Neural cell (in vitro differentiated cells): ENCODE measurements around the gene FRA10AC1. TPM values are rescaled to one million over a fixed set of nuclear protein-coding genes. Genes with fewer than 3 reads are reported as not detected.

Experiments used
- H2AFZ ChIP-seq: fragments of 200-600, 300-800 bp; sonication (generic), shearing (Covaris generic); 2 replicates; pipeline ENCODE4 v1.6.0; 2014; ENCODE audit warnings: low read depth, mild to moderate bottlenecking, antibody characterized with exemption, low read length, moderate library complexity
- H3F3A ChIP-seq: fragments of 200-600 bp; shearing (Covaris generic); 2 replicates; pipeline ENCODE4 v1.6.1; 2016; ENCODE audit warnings: mild to moderate bottlenecking, moderate library complexity, mixed read lengths, antibody characterized with exemption, low read length; ENCODE audit not compliant: insufficient read depth, poor library complexity, severe bottlenecking
- H3K27ac ChIP-seq: fragments of 200-600, 300-800 bp; sonication (generic), shearing (Covaris generic); 2 replicates; pipeline ENCODE4 v1.5.1; 2014; ENCODE audit warnings: mild to moderate bottlenecking, low read length, moderate library complexity
- H3K27me3 ChIP-seq: fragments of 300-800, 200-600 bp; sonication (generic), shearing (Covaris generic); 2 replicates; pipeline ENCODE4 v1.6.0; 2014; ENCODE audit warnings: mild to moderate bottlenecking, low read depth, low read length, moderate library complexity; ENCODE audit not compliant: insufficient read depth
- H3K36me3 ChIP-seq: fragments of 300-800, 200-600 bp; sonication (generic), shearing (Covaris generic); 2 replicates; pipeline ENCODE4 v1.5.1; 2014; ENCODE audit warnings: mild to moderate bottlenecking, antibody characterized with exemption, low read length, moderate library complexity; ENCODE audit not compliant: insufficient read depth
- H3K4me2 ChIP-seq: fragments of 300-800, 200-600 bp; sonication (generic), shearing (Covaris generic); 2 replicates; pipeline ENCODE4 v1.6.0; 2014; ENCODE audit warnings: mild to moderate bottlenecking, low read length
- H3K4me3 ChIP-seq: fragments of 300-800, 200-600 bp; sonication (generic), shearing (Covaris generic); 2 replicates; pipeline ENCODE4 v1.5.1; 2014; ENCODE audit warnings: mild to moderate bottlenecking, low read length, moderate library complexity
- H3K79me2 ChIP-seq: fragments of 200-600 bp; shearing (Covaris generic); replicated peaks from 2 replicates; pipeline ENCODE4 v1.6.0; 2014; ENCODE audit warnings: mild to moderate bottlenecking, low read length, moderate library complexity; ENCODE audit not compliant: insufficient read depth
- H3K9ac ChIP-seq: fragments of 300-800, 200-600 bp; sonication (generic), shearing (Covaris generic); 2 replicates; pipeline ENCODE4 v1.6.1; 2016; ENCODE audit warnings: mild to moderate bottlenecking, low read length, mixed read lengths
- H3K9me2 ChIP-seq: fragments of 200-600 bp; shearing (Covaris generic); 2 replicates; pipeline ENCODE4 v1.6.1; 2016; ENCODE audit warnings: mild to moderate bottlenecking, low read length, mixed read lengths; ENCODE audit not compliant: insufficient read depth
- H3K9me3 ChIP-seq: fragments of 200-600, 300-800 bp; sonication (generic), shearing (Covaris generic); 2 replicates; pipeline ENCODE4 v1.6.1; 2016; ENCODE audit warnings: mild to moderate bottlenecking, mixed run types, low read length, moderate library complexity, mixed read lengths
- H4K20me1 ChIP-seq: fragments of 200-600 bp; shearing (Covaris generic); 2 replicates; pipeline ENCODE4 v1.6.1; 2016; ENCODE audit warnings: mild to moderate bottlenecking, mixed run types; ENCODE audit not compliant: insufficient read depth
- CTCF ChIP-seq: fragments of 450-650 bp; IDR thresholded peaks from 2 replicates; pipeline ENCODE4 v1.5.1; 2014; ENCODE audit warnings: antibody characterized with exemption, mild to moderate bottlenecking, moderate library complexity; ENCODE audit not compliant: poor library complexity, severe bottlenecking
- EP300 ChIP-seq: fragments of 450-650 bp; conservative IDR thresholded peaks from 2 replicates; pipeline ENCODE4 v1.6.1; 2014; ENCODE audit warnings: antibody characterized with exemption, mild to moderate bottlenecking, moderate library complexity; ENCODE audit not compliant: poor library complexity, severe bottlenecking
- EZH2 ChIP-seq: fragments of 200-600, 300-800 bp; shearing (Covaris generic), sonication (generic); IDR thresholded peaks from 2 replicates; pipeline ENCODE4 v1.6.1; 2014; ENCODE audit warnings: antibody characterized with exemption, low read length, borderline replicate concordance, mild to moderate bottlenecking; ENCODE audit not compliant: insufficient read depth, poor library complexity, severe bottlenecking
- MXI1 ChIP-seq: fragments of 450-650 bp; conservative IDR thresholded peaks from 2 replicates; pipeline ENCODE4 v1.6.1; 2014; ENCODE audit warnings: antibody characterized with exemption, mild to moderate bottlenecking; ENCODE audit not compliant: poor library complexity, severe bottlenecking
- POLR2AphosphoS5 ChIP-seq: IDR thresholded peaks from 2 replicates; pipeline ENCODE4 v1.6.1; 2012
- RAD21 ChIP-seq: fragments of 450-650 bp; conservative IDR thresholded peaks from 2 replicates; pipeline ENCODE4 v1.6.1; 2014; ENCODE audit warnings: antibody characterized with exemption, mild to moderate bottlenecking, moderate library complexity
- REST ChIP-seq: IDR thresholded peaks from 2 replicates; pipeline ENCODE4 v1.6.1; 2012; ENCODE audit warnings: borderline replicate concordance
- SMC3 ChIP-seq: fragments of 450-650 bp; conservative IDR thresholded peaks from 2 replicates; pipeline ENCODE4 v1.6.1; 2014; ENCODE audit warnings: antibody characterized with exemption, mild to moderate bottlenecking, moderate library complexity; ENCODE audit not compliant: poor library complexity
- TAF1 ChIP-seq: IDR thresholded peaks from 2 replicates; pipeline ENCODE4 v1.6.1; 2012; ENCODE audit warnings: low read depth
- polyA plus RNA-seq: library from polyadenylated mRNA; depleted of rRNA; stranded (reverse); fragments of >200 nt; gene quantifications from 2 replicates; pipeline ENCODE4 v1.2.3, GENCODE V29; 2014

FRA10AC1 gene
- polyA plus RNA-seq, 1 donor from 2014 or later: 22.8 TPM

- H3K4me3 ChIP-seq: no peak overlapping the region
- H2AFZ ChIP-seq: no peak overlapping the region
- no peaks in the 10 kb centered on the region for H3K27me3 ChIP-seq
- peaks cover 7% of the 10 kb centered on the region for H3K36me3 ChIP-seq
- H3K9me3 ChIP-seq: no peaks in the 10 kb centered on the region
- H4K20me1 ChIP-seq: no peaks in the 10 kb centered on the region
- H3K27ac ChIP-seq: no peak overlapping the region
- H3K79me2 ChIP-seq: no peaks in the 10 kb centered on the region
- H3K9ac ChIP-seq: no peak overlapping the region
- H3K4me2 ChIP-seq: no peak overlapping the region
- no peak for TF ChIP-seq MXI1
- no peak for TF ChIP-seq EP300
- TF ChIP-seq EZH2: no peak
- no peak for TF ChIP-seq CTCF
- no peak for TF ChIP-seq POLR2AphosphoS5
- TF ChIP-seq RAD21: no peak
- no peaks in the 10 kb centered on the region for H3K9me2 ChIP-seq
- no peaks in the 10 kb centered on the region for H3F3A ChIP-seq
These were observed 36.4 kb downstream of the FRA10AC1 start for GRCh38 chr10:93666030-93666429.

DNA sequence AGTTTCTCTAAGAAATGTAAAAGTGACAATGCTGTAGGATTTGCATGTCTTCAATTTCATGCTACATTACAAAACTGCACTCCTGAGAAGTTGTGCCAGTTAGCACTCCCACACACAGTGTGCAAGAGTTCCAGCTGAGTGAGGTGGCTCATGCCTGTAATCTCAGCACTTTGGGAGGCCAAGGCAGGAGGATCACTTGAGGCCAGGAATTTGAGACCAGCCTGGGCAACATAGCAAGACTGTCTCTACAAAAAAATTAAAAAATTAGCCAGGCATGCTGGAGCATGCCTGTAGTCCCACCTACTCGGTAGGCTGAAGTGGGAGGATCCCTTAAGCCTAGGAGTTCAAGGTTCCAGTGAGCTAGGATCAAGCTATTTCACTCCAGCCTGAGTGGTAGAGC lies 44.6 kb downstream of the FRA10AC1 start:
- Histone ChIP-seq H3K27ac (no peak overlapping the region), H4K20me1 (no peaks in the 10 kb centered on the region), H3K9me2 (no peaks in the 10 kb centered on the region), H3K27me3 (no peaks in the 10 kb centered on the region), H3K79me2 (no peaks in the 10 kb centered on the region), H3K4me3 (no peak overlapping the region), H3K9me3 (no peaks in the 10 kb centered on the region), H3K9ac (no peak overlapping the region), H3F3A (no peaks in the 10 kb centered on the region), H2AFZ (no peak overlapping the region), H3K4me2 (no peak overlapping the region), H3K36me3 (no peaks in the 10 kb centered on the region)
- TF ChIP-seq EP300 (no peak), SMC3 (no peak), RAD21 (no peak), POLR2AphosphoS5 (no peak), EZH2 (no peak), REST (no peak), MXI1 (no peak)

- Histone ChIP-seq H3K79me2 (no peaks in the 10 kb centered on the region), H3K27ac (no peak overlapping the region), H4K20me1 (no peaks in the 10 kb centered on the region), H3K27me3 (no peaks in the 10 kb centered on the region), H3K9me3 (no peaks in the 10 kb centered on the region), H3K4me2 (no peak overlapping the region), H3K36me3 (no peaks in the 10 kb centered on the region), H3F3A (no peaks in the 10 kb centered on the region), H3K4me3 (no peak overlapping the region), H3K9me2 (no peaks in the 10 kb centered on the region), H3K9ac (no peak overlapping the region), H2AFZ (no peak overlapping the region)
- no peak for TF ChIP-seq POLR2AphosphoS5
- no peak for TF ChIP-seq TAF1
- no peak for TF ChIP-seq MXI1
- no peak for TF ChIP-seq RAD21
- TF ChIP-seq REST: no peak
- TF ChIP-seq SMC3: no peak
- TF ChIP-seq EZH2: no peak
These were observed 46.2 kb downstream of the FRA10AC1 start for GRCh38 chr10:93656155-93656554.
